BE2C (cell line): Measurements from ENCODE around the gene RAB6A.

Source experiments
- DNase-seq: peaks from one replicate; pipeline ENCODE4 v3.0.0-alpha.2; 2020
- H3K27me3 ChIP-seq: fragments of 250-450 bp; sonication (Bioruptor Pico); 2 replicates; pipeline ENCODE4 v1.5.1; 2020; ENCODE audit warnings: mild to moderate bottlenecking
- H3K36me3 ChIP-seq: fragments of 250-450 bp; sonication (Bioruptor Pico); 2 replicates; pipeline ENCODE4 v1.5.1; 2020; ENCODE audit warnings: mild to moderate bottlenecking
- H3K4me1 ChIP-seq: fragments of 250-450 bp; sonication (Bioruptor Pico); 2 replicates; pipeline ENCODE4 v1.5.1; 2020
- H3K4me3 ChIP-seq: 2 replicates; pipeline ENCODE4 v1.5.1; 2011; ENCODE audit warnings: low read depth, low read length
- H3K9me3 ChIP-seq: fragments of 250-450 bp; sonication (Bioruptor Pico); 2 replicates; pipeline ENCODE4 v1.5.1; 2020
- TF ChIP-seq, protein P1 (sequence below): IDR thresholded peaks from 2 replicates; pipeline ENCODE4 v1.5.1; 2012; ENCODE audit warnings: mild to moderate bottlenecking, low read depth, low read length

The RAB6A gene

DNA sequence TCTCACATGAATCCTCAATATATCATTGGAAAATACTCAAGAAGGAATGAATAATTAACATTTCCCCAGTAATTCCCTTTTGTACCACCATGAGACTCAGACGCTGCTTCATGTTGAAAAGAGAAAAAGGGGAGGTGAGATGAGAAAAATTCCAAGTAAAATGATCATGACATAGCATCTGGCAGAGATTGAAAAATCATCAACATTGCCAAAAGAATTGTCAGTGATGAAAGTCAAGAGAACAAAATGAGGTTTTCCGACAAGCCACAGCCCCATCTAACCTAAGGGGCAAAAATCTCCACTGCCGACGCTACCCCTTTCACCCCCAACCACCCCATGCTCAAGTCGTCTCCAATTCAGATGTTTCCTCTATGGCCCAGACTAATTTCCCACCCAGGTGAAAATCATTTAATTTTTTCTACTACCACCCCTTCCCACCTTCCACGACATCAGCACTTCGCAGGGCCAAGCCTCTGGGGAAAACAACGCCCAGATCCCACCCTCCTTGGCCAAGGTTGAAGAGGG, 1.2 kb downstream of the RAB6A start:
- no peak for DNase-seq
- no peaks in the 10 kb centered on the region for H3K9me3 ChIP-seq
- TF ChIP-seq, protein P1, sequence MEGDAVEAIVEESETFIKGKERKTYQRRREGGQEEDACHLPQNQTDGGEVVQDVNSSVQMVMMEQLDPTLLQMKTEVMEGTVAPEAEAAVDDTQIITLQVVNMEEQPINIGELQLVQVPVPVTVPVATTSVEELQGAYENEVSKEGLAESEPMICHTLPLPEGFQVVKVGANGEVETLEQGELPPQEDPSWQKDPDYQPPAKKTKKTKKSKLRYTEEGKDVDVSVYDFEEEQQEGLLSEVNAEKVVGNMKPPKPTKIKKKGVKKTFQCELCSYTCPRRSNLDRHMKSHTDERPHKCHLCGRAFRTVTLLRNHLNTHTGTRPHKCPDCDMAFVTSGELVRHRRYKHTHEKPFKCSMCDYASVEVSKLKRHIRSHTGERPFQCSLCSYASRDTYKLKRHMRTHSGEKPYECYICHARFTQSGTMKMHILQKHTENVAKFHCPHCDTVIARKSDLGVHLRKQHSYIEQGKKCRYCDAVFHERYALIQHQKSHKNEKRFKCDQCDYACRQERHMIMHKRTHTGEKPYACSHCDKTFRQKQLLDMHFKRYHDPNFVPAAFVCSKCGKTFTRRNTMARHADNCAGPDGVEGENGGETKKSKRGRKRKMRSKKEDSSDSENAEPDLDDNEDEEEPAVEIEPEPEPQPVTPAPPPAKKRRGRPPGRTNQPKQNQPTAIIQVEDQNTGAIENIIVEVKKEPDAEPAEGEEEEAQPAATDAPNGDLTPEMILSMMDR = peak; percentile 24
- peaks cover 2% of the 10 kb centered on the region; the same call in 1 of the 2 replicates for H3K36me3 ChIP-seq
- no peaks in the 10 kb centered on the region for H3K27me3 ChIP-seq
- H3K4me1 ChIP-seq = no peaks in the 10 kb centered on the region
- peak overlapping the region; percentile 96 for H3K4me3 ChIP-seq

DNA sequence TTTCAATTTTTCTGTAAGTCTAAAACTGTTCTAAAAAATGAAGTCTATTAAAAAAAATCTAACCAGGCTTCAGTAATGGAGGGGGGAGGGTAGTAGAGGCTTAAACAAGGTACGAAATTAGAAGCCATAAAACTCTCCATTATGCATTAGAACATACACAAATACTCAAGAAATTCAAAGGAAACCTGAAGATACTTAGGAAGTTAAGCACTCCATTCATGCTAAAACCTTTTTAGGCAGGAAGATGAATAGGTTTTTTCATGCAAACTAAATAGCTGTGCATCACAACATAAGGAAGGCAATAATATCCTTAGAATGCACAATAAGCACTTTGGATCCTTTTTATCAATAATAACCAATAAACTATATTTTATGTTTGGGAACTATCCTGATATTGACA, 2.4 kb downstream of the RAB6A start:
- TF ChIP-seq, protein P1 = no peak
- Histone ChIP-seq H3K4me3 (peak overlapping the region; percentile 96), H3K9me3 (no peaks in the 10 kb centered on the region), H3K4me1 (no peaks in the 10 kb centered on the region), H3K27me3 (no peaks in the 10 kb centered on the region), H3K36me3 (peaks cover 2% of the 10 kb centered on the region; the same call in 1 of the 2 replicates)
- DNase-seq = no peak

DNA sequence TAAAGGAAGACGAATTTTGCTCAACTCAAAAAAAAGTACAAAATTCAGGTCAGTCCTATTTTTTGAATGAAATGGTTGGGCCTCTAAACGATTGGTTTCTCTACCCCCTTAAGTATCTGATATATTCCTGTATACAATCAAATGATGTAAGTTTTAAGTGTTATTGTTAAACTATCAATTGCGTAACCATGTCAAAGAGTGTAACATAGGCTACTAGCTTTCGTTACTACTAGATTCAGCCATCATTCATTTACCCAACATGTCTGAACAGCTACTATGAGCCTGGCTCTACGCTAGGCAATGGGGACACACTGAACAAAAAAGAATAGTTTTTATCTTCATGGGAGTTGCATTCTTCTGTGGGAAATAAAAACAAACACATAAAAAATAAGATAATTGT, 3.3 kb downstream of the RAB6A start:
- H3K9me3 ChIP-seq = no peaks in the 10 kb centered on the region
- H3K4me1 ChIP-seq = no peaks in the 10 kb centered on the region
- no peak overlapping the region for H3K4me3 ChIP-seq
- TF ChIP-seq, protein P1 = no peak
- peaks cover 2% of the 10 kb centered on the region; the same call in 1 of the 2 replicates for H3K36me3 ChIP-seq
- H3K27me3 ChIP-seq = no peaks in the 10 kb centered on the region
- no peak for DNase-seq

DNA sequence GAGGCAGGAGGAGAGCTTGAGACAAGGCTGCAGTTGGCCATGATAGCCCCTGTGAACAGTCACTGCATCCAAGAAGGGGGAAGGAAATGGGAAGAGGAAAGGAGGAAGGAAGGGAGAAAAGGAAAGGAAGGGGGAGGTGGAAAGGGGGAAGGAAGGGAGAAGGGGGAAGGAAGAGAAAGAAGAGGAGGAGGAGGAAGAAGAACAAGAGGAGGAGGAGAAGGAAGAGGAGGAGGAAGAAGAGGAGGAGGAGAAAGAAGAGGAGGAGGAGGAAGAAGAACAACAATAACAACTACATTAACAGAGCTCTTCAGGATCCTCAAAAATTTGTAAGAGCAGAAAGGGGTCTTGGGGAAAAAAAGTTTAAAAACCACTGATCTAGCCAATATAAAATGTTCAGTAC, 5.2 kb downstream of the RAB6A start:
- Histone ChIP-seq H3K27me3 (no peaks in the 10 kb centered on the region), H3K9me3 (no peaks in the 10 kb centered on the region), H3K4me1 (no peaks in the 10 kb centered on the region), H3K36me3 (peaks cover 2% of the 10 kb centered on the region; the same call in 1 of the 2 replicates), H3K4me3 (no peak overlapping the region)
- TF ChIP-seq, protein P1 = no peak
- DNase-seq = no peak

DNA sequence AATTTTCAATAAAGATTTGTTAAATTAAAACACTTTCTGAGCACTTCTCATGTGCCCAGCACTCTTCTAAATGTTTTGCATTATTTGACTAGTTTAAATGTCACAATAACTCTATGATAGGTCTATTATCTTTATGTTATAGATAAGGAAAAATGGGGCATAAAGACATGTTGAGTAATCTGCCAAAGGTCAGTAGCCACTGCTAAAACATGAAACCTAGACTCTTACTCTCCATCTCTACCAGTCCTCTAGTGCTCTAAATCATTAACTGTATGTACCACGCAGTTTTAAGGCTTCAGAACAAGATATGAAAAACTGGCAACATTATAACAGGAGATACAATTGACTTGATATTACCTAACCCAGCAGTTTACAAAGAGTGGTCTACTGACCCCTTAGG, 6.9 kb downstream of the RAB6A start:
- H3K4me3 ChIP-seq = no peak overlapping the region
- H3K9me3 ChIP-seq = no peaks in the 10 kb centered on the region
- TF ChIP-seq, protein P1 = no peak
- DNase-seq = no peak
- no peaks in the 10 kb centered on the region for H3K36me3 ChIP-seq
- no peaks in the 10 kb centered on the region for H3K4me1 ChIP-seq
- no peaks in the 10 kb centered on the region for H3K27me3 ChIP-seq

DNA sequence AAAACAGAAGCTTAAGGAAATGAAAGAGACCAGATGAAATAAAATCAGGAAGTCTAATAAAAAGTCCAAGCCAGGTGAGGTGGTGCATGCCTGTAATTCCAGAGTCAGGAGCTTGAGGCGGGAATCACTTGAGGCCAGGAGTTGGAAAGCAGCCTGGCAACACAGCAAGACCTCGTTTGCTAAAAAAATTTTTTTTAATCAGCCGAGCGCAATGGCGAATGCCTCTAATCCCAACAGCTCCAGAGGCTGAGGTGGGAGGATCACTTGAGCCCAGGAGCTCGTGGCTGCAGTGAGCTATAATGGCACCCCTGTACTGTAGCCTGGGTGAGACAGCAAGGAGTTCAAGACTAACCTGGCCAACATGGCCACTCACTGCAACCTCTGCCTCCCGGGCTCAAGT, 8.0 kb downstream of the RAB6A start:
- DNase-seq = no peak
- H3K4me3 ChIP-seq = no peak overlapping the region
- TF ChIP-seq, protein P1 = no peak
- no peaks in the 10 kb centered on the region for H3K36me3 ChIP-seq
- H3K27me3 ChIP-seq = no peaks in the 10 kb centered on the region
- no peaks in the 10 kb centered on the region for H3K4me1 ChIP-seq
- H3K9me3 ChIP-seq = no peaks in the 10 kb centered on the region
